GM12874 (cell line): Measurements from ENCODE around the gene C3orf85.

ENCODE experiments used
- CTCF ChIP-seq: IDR thresholded peaks from 2 replicates; pipeline ENCODE4 v1.5.1; 2011; ENCODE audit warnings: low read depth, mild to moderate bottlenecking, control low read depth, low read length, moderate library complexity; ENCODE audit not compliant: insufficient read depth

Gene C3orf85

GRCh38 chr3:109195815-109196214, 59.3 kb downstream of the C3orf85 start:
- no peak for TF ChIP-seq CTCF
